K562 (cell line): Measurements from ENCODE around the gene PPP1R12C. TPM values are rescaled to one million over a fixed set of nuclear protein-coding genes. Genes with fewer than 3 reads are reported as not detected.

Experiments used
- ARID4B ChIP-seq: sonication (generic); formaldehyde crosslinking; IDR thresholded peaks from 2 replicates; pipeline ENCODE4 v1.8.0; 2022; ENCODE audit warnings: mild to moderate bottlenecking, missing genetic modification reagents
- BHLHE40 ChIP-seq: IDR thresholded peaks from 2 replicates; pipeline ENCODE4 v1.6.1; 2011; ENCODE audit warnings: low read length, improper control_type of control experiment
- CREB3L1 ChIP-seq: fragments of 450-650 bp; IDR thresholded peaks from 2 replicates; pipeline ENCODE4 v1.6.1; 2014; ENCODE audit warnings: low read depth, mild to moderate bottlenecking, moderate library complexity, borderline replicate concordance
- CREBBP ChIP-seq: IDR thresholded peaks from one replicate; pipeline ENCODE4 v1.6.1; 2012; ENCODE audit warnings: low read depth, mild to moderate bottlenecking, control low read depth, inconsistent platforms, low read length
- E4F1 ChIP-seq: fragments of 250-450 bp; sonication (Bioruptor Pico); IDR thresholded peaks from 2 replicates; pipeline ENCODE4 v1.5.0; 2021; ENCODE audit warnings: mild to moderate bottlenecking, borderline replicate concordance
- FOXJ3 ChIP-seq: sonication (generic); formaldehyde crosslinking; IDR thresholded peaks from 2 replicates; pipeline ENCODE4 v1.4.0; 2020; ENCODE audit warnings: mild to moderate bottlenecking, missing genetic modification reagents
- HNRNPK ChIP-seq: fragments of 200-400 bp; formaldehyde crosslinking; IDR thresholded peaks from one replicate; pipeline ENCODE4 v1.6.1; 2018; ENCODE audit warnings: mild to moderate bottlenecking, low read depth, low read length; ENCODE audit not compliant: poor library complexity, severe bottlenecking
- L3MBTL2 ChIP-seq: fragments of 450-650 bp; IDR thresholded peaks from 2 replicates; pipeline ENCODE4 v1.6.1; 2016; ENCODE audit warnings: mild to moderate bottlenecking, moderate library complexity
- OTX1 ChIP-seq: fragments of 450-650 bp; formaldehyde crosslinking; IDR thresholded peaks from 2 replicates; pipeline ENCODE4 v1.4.0; 2022; ENCODE audit warnings: mild to moderate bottlenecking
- RAD21 ChIP-seq, 2 experiments: fragments of 250-450 bp in 1 of 2; fragments of 450-650 bp in 1 of 2; sonication (Bioruptor Pico) in 1 of 2; formaldehyde crosslinking in 1 of 2; IDR thresholded peaks in 1 of 2; conservative IDR thresholded peaks in 1 of 2; 2 replicates each; pipeline versions ENCODE4 v1.4.0 to v1.8.0; 2020 to 2022; ENCODE audit warnings: mild to moderate bottlenecking in 2 of 2, moderate library complexity in 1 of 2
- RBFOX2 ChIP-seq: fragments of 200-400 bp; formaldehyde crosslinking; IDR thresholded peaks from 2 replicates; pipeline ENCODE4 v1.6.1; 2017; ENCODE audit warnings: low read depth, mild to moderate bottlenecking, low read length, moderate library complexity
- RBM34 ChIP-seq: fragments of 200-400 bp; formaldehyde crosslinking; IDR thresholded peaks from 2 replicates; pipeline ENCODE4 v1.6.1; 2018; ENCODE audit warnings: low read length, borderline replicate concordance; ENCODE audit not compliant: insufficient read depth
- SIX5 ChIP-seq, 2 experiments: IDR thresholded peaks; 2 replicates each; pipeline ENCODE4 v1.6.1; 2011; ENCODE audit warnings: low read length in 2 of 2, borderline replicate concordance in 1 of 2, low read depth in 1 of 2, mild to moderate bottlenecking in 1 of 2, moderate library complexity in 1 of 2; ENCODE audit not compliant: insufficient read depth in 1 of 2
- THRAP3 ChIP-seq: fragments of 450-650 bp; IDR thresholded peaks from 2 replicates; pipeline ENCODE4 v1.6.1; 2016; ENCODE audit warnings: mild to moderate bottlenecking, inconsistent platforms, borderline replicate concordance
- ZBTB7A ChIP-seq: IDR thresholded peaks from 2 replicates; pipeline ENCODE4 v1.6.1; 2011; ENCODE audit warnings: low read depth, mild to moderate bottlenecking, low read length, moderate library complexity, borderline replicate concordance; ENCODE audit not compliant: control insufficient read depth
- ZFP1 ChIP-seq: fragments of 450-650 bp; formaldehyde crosslinking; IDR thresholded peaks from 2 replicates; pipeline ENCODE4 v1.4.0; 2020; ENCODE audit warnings: mild to moderate bottlenecking, mixed read lengths
- ZNF589 ChIP-seq: fragments of 200-800 bp; sonication (Bioruptor generic); IDR thresholded peaks from 2 replicates; pipeline ENCODE4 v1.6.1; 2016; ENCODE audit warnings: low read depth, missing genetic modification characterization, missing compliant biosample characterization
- polyA plus RNA-seq, 8 experiments: library from polyadenylated mRNA; depleted of rRNA in 4 of 8; stranded (reverse) in 5 of 8; unstranded in 3 of 8; fragments of >200 nt; fragmentation: Nextera tagmentation in 2 of 8; fragmentation: Illumina TruSeq in 1 of 8; extraction: Ambion mirVana in 2 of 8; extraction: Trizol in 1 of 8; gene quantifications; 2 replicates each; pipeline versions ENCODE4 v1.2.1 to v1.2.3, GENCODE V29; 2011 to 2014; ENCODE audit warnings: inconsistent platforms in 1 of 8, missing spikeins in 1 of 8
- total RNA-seq, 7 experiments: library from RNA; depleted of rRNA in 6 of 7; stranded (reverse); fragments of >200 nt in 6 of 7; fragmentation: Illumina TruSeq in 2 of 7; extraction: Trizol in 2 of 7; gene quantifications; 2 replicates each; pipeline versions ENCODE4 v1.2.1 to v1.2.3, GENCODE V29; 2011 to 2021; ENCODE audit warnings: low replicate concordance in 1 of 7

PPP1R12C gene
- total and polyA plus RNA-seq, 9 of the 15 experiments (the other 6 are each of a cell fraction or from before 2014, with no cell fraction given) = 1.8 to 136 (median 33.7) TPM

GRCh38 chr19:55165952-55166529 lies 48.6 kb upstream of the PPP1R12C start (continued):
- 0 out of 2 replicates have a peak, but pooled peaks have one; percentile 41 for TF ChIP-seq E4F1
- no peak for TF ChIP-seq ARID4B
- no peak for TF ChIP-seq RBM34
- TF ChIP-seq CREBBP = no peak
- peak; percentile 66; the same call in 1 of the 2 replicates for TF ChIP-seq CREB3L1
- TF ChIP-seq RAD21 (CRISPR knock-in tag; conservative IDR thresholded peaks at IDR 0.05 in 1 of 2, IDR thresholded peaks at IDR 0.05 in 1 of 2) = peak in 1 of 2 experiments; percentile 64; a peak in 3 of 4 replicates
- TF ChIP-seq ZBTB7A = peak; percentile 89
- 0 out of 2 replicates have a peak, but pooled peaks have one; percentile 34 for TF ChIP-seq BHLHE40
- 0 out of 2 replicates have a peak, but pooled peaks have one; percentile 8 for TF ChIP-seq OTX1 (CRISPR knock-in tag)
- peak; percentile 90 to 95 for TF ChIP-seq SIX5 (IDR thresholded peaks at IDR 0.05; ENCODE audit: borderline replicate concordance in 1 of 2, insufficient read depth in 1 of 2, low read depth in 1 of 2, low read length in 2 of 2)
- TF ChIP-seq FOXJ3 (CRISPR knock-in tag) = no peak
- TF ChIP-seq L3MBTL2 = peak; percentile 11; the same call in 1 of the 2 replicates
- no peak for TF ChIP-seq ZNF589
- TF ChIP-seq RBFOX2 = peak; percentile 33; the same call in 1 of the 2 replicates
- no peak for TF ChIP-seq ZFP1 (CRISPR knock-in tag)
- 0 out of 2 replicates have a peak, but pooled peaks have one; percentile 5 for TF ChIP-seq THRAP3
- TF ChIP-seq HNRNPK = no peak
